ENCODE results near the gene TFEC.

GRCh38 chr7:115968596-115968995 lies 62.0 kb downstream of the TFEC start:
- no peak for TF ChIP-seq MAX (IDR thresholded peaks at IDR 0.05)
- no peak for TF ChIP-seq REST (IDR thresholded peaks at IDR 0.05; ENCODE audit: low read depth)
- TF ChIP-seq CREB1 (IDR thresholded peaks at IDR 0.05; ENCODE audit: low read depth): no peak
- TF ChIP-seq NFIC (IDR thresholded peaks at IDR 0.05): no peak

All from Ishikawa (cell line).